Spleen (tissue), 11 donors: Measurements from ENCODE around the gene ZNF784. TPM values are rescaled to one million over a fixed set of nuclear protein-coding genes. Genes with fewer than 3 reads are reported as not detected.
A peak's percentile ranks its signal among the peaks of the same experiment; 100 is the strongest.

Experiments used
- DNase-seq: peaks from one replicate; pipeline ENCODE4 v3.0.0-alpha.2; 2020
- H3K27ac ChIP-seq, 8 donors: fragments of 200-600 bp; sonication (generic) in 7 of 8; 1 replicate in 4 of 8; 2 replicates in 4 of 8; pipeline versions ENCODE4 v1.5.0 to v1.8.0; 2016 to 2021; ENCODE audit warnings: inconsistent platforms in 4 of 8, mild to moderate bottlenecking in 4 of 8, moderate library complexity in 1 of 8
- H3K27me3 ChIP-seq, 7 donors: fragments of 200-600 bp; sonication (generic) in 6 of 7; replicated peaks in 1 of 7; 1 replicate in 4 of 7; 2 replicates in 3 of 7; pipeline versions ENCODE4 v1.5.0 to v1.8.0; 2016 to 2021; ENCODE audit warnings: inconsistent platforms in 3 of 7, mild to moderate bottlenecking in 1 of 7
- H3K36me3 ChIP-seq, 6 donors: fragments of 200-600 bp; sonication (generic) in 5 of 6; 1 replicate in 4 of 6; 2 replicates in 2 of 6; pipeline versions ENCODE4 v1.5.0 to v1.8.0; 2016 to 2021; ENCODE audit warnings: inconsistent platforms in 2 of 6
- H3K4me1 ChIP-seq, 6 donors: fragments of 200-600 bp; sonication (generic) in 5 of 6; 1 replicate in 3 of 6; 2 replicates in 3 of 6; pipeline versions ENCODE4 v1.5.0 to v1.8.0; 2016 to 2021; ENCODE audit warnings: inconsistent platforms in 3 of 6
- H3K4me3 ChIP-seq, 8 donors: fragments of 200-600 bp; sonication (generic) in 7 of 8; 1 replicate in 4 of 8; 2 replicates in 4 of 8; pipeline versions ENCODE4 v1.5.0 to v1.8.0; 2016 to 2021; ENCODE audit warnings: inconsistent platforms in 4 of 8, mild to moderate bottlenecking in 4 of 8, moderate library complexity in 2 of 8
- H3K9me3 ChIP-seq, 8 donors: fragments of 200-600 bp; sonication (generic) in 7 of 8; 1 replicate in 4 of 8; 2 replicates in 4 of 8; pipeline versions ENCODE4 v1.5.0 to v1.8.0; 2016 to 2021; ENCODE audit warnings: inconsistent platforms in 4 of 8
- POLR2A ChIP-seq, 3 donors: fragments of 450-650 bp; IDR thresholded peaks; one replicate each; pipeline ENCODE4 v1.5.1; 2017; ENCODE audit warnings: antibody characterized with exemption in 3 of 3, mild to moderate bottlenecking in 1 of 3
- POLR2AphosphoS5 ChIP-seq, 3 donors: sonication (generic); formaldehyde crosslinking; IDR thresholded peaks; one replicate each; pipeline ENCODE4 v1.5.1; 2017; ENCODE audit warnings: antibody characterized with exemption in 3 of 3
- WGBS, 5 donors: extraction: QIAGEN DNeasy Blood & Tissue Kit in 3 of 5; methylation state at CpG; one replicate each; pipeline versions ENCODE4 v1.1.5 to v1.1.7; 2013 to 2018; 5-methylcytosine and 5-hydroxymethylcytosine counted together
- intact Hi-C: fragments of 100-400 bp; cut with DNase I; formaldehyde crosslinking; loops from one replicate; pipeline ENCODE4 v1.15.0; 2023; ENCODE audit warnings: low total_unique reads
- polyA plus RNA-seq, 3 donors: library from polyadenylated mRNA; stranded (reverse); fragments of 200-250 nt; gene quantifications; one replicate each; pipeline ENCODE4 v1.2.1, GENCODE V29; 2013
- total RNA-seq, 7 donors: library from RNA; depleted of rRNA in 3 of 7; stranded (reverse); fragments of >200 nt in 3 of 7; fragmentation: NEBNext Ultra II Directional in 4 of 7; extraction: Animal tissue kit (Norgen Biotek cat#: 25700) in 4 of 7; gene quantifications; one replicate each; pipeline versions ENCODE4 v1.1.0 to v1.2.1, GENCODE V29; 2016 to 2021
- TF ChIP-seq, protein P1 (sequence below), 11 experiments: fragments of 200-600 bp in 7 of 11; fragments of 450-650 bp in 4 of 11; sonication (generic) in 4 of 11; IDR thresholded peaks in 8 of 11; conservative IDR thresholded peaks in 3 of 11; 1 replicate in 7 of 11; 2 replicates in 4 of 11; pipeline versions ENCODE4 v1.4.0 to v1.8.0; 2016 to 2021; ENCODE audit warnings: antibody characterized with exemption in 11 of 11, inconsistent platforms in 4 of 11, mild to moderate bottlenecking in 1 of 11
- donor health status: healthy with polysubstance abuse.
- donor health status: DM: no; HTN: no; CAD: no; lungs with moderate emphysema.
- donor health status: DM: no; HTN: no; CAD: no.
- donor health status: Bipolar disorder and iron deficiency.
- donor health status: healthy.
- donor health status: DM: no; HTN: no; CAD: no.
- donor health status: DM: yes; HTN: yes; CAD: no.

ZNF784 gene
- total and polyA plus RNA-seq, 10 donors: 3.3 to 10.0 (median 6.7) TPM

DNA sequence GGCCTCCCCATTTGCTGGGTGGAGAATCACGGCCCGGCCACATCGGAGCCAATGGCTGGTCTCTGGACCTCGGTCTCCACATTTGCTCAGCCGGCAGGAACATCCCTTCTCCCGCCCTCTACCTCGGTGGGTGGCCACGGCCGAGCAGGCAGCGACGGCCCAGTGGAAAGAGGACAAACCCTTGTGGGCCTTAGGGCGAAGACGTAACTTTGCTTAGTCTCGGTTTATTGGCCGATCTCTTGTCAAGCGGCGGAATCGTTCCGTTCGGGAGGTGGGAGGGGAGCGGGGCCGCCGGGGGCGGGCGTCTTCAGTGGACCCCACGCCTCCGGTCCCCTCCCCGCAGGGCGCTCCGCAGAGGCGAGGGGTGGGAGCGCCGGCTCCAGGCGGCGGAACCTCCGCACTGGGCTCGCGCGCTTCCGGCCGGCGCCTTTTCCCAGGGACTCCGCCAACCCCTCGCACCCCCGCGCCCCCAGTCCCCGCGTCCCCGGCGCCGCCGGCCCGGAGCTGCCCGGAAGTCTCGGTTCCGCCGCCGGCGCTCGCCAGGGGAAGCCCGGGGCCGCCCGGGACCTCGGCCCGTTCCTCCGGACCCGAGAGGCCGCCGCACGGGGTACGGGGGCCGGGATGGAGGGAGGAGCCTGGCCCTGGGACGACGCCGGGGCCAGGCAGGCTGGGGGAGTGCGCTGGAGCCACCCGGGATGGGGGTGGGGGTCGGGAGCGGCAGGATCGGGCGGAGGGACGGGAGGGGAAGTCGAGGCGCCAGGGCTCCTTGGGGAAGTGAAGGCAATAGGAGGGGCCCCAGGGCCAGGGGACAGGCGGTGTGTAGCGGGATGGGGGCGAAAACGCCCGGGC lies 16.4 kb upstream of the ZNF784 start, which contains the start of gene ZNF580:
Gene ZNF580, plus strand, starts transcription at position 426 of the 849 bp plus-strand sequence. CDS start 1,507 bp downstream, outside the sequence.
- Histone ChIP-seq H3K9me3 (no peaks in the 10 kb centered on the region), H3K36me3 (peaks cover 0 to 24% (median 16%) of the 10 kb centered on the region in 6 donors), H3K27me3 (peaks cover 0 to 13% (median 0%) of the 10 kb centered on the region in 7 donors), H3K4me3 (peak within 1 kb of the TSS; percentile 61 to 96 (median 78)), H3K4me1 (peaks cover 39 to 100% (median 88%) of the 10 kb centered on the region in 6 donors), H3K27ac (peak within 1 kb of the TSS; percentile 88 to 94 (median 92))
- intact Hi-C loops: no loop called here
- DNase-seq: peak; percentile 92
- TF ChIP-seq POLR2A (IDR thresholded peaks at IDR 0.05) (peak in 1 of 3 donors; percentile 3), POLR2AphosphoS5 (IDR thresholded peaks at IDR 0.05) (peak; percentile 34 to 70 (median 59))
- TF ChIP-seq, protein P1, sequence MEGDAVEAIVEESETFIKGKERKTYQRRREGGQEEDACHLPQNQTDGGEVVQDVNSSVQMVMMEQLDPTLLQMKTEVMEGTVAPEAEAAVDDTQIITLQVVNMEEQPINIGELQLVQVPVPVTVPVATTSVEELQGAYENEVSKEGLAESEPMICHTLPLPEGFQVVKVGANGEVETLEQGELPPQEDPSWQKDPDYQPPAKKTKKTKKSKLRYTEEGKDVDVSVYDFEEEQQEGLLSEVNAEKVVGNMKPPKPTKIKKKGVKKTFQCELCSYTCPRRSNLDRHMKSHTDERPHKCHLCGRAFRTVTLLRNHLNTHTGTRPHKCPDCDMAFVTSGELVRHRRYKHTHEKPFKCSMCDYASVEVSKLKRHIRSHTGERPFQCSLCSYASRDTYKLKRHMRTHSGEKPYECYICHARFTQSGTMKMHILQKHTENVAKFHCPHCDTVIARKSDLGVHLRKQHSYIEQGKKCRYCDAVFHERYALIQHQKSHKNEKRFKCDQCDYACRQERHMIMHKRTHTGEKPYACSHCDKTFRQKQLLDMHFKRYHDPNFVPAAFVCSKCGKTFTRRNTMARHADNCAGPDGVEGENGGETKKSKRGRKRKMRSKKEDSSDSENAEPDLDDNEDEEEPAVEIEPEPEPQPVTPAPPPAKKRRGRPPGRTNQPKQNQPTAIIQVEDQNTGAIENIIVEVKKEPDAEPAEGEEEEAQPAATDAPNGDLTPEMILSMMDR (IDR thresholded peaks at IDR 0.05 in 8 of 11, conservative IDR thresholded peaks at IDR 0.05 in 3 of 11): no peak
- 1 to 2% (median 1%) methylated on average over 42 to 89 of the region's 89 CpGs for WGBS, 5 donors

DNA sequence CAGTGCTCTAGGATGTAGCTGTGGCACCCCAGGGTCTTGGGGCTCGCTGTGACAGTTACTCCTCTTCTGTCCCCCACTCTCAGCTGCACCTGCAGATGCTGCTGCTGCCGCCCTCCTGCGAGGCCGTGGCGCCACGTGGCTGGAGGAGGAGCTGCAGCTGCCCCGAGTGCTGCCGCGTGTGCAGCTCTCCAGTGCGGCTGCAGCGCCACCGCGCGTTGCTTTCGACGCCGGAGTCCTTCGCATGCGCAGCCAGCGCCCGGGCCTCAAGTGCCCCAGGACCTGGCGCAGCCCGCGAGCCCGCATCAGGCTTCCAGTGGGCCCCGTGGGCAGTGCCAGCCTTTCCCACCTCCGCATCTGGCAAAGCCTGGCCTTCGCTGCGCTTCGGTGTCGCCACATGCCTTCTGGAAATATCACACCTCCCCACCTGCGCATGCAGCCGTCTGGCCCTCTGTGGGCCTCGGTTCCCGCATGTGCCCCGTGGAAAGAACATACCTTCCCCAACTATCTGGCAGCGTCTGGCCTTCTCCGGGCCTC lies 15.7 kb upstream of the ZNF784 start:
- intact Hi-C loops: no loop called here

DNA sequence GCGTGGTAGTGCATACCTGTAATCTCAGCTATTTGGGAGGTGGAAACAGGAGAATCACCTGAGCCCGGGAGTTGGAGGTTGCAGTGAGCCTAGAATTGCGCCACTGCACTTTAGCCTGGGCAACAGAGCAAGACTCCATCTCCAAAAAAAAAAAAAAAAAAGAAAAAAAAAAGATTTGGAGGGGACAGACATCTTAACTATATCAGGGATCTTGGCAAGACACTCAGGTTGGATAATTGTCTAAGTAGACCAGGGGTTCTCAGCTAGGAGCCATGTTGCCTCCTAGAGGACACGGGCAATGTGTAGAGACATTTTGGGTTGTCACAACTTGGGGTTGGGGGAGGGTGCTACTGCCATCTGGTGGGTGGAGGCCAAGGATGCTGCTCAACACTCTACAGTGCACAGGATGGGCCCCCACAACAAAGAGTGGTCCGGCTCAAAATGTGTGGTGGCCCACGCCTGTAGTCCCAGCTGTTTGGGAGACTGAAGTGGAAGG lies 14.5 kb upstream of the ZNF784 start:
- H3K9me3 ChIP-seq: no peaks in the 10 kb centered on the region
- peaks cover 36 to 94% (median 80%) of the 10 kb centered on the region in 6 donors for H3K4me1 ChIP-seq
- H3K36me3 ChIP-seq: peaks cover 0 to 9% (median 3%) of the 10 kb centered on the region in 6 donors
- intact Hi-C loops: no loop called here
- H3K27ac ChIP-seq: peak overlapping the region in 3 of 8 donors; percentile 20 to 94 (median 94)
- H3K27me3 ChIP-seq: peaks cover 0 to 13% (median 0%) of the 10 kb centered on the region in 7 donors
- H3K4me3 ChIP-seq: no peak overlapping the region
- DNase-seq: no peak
- no peak for TF ChIP-seq POLR2A (IDR thresholded peaks at IDR 0.05)
- peak in 2 of 3 donors; percentile 12 to 26 for TF ChIP-seq POLR2AphosphoS5 (IDR thresholded peaks at IDR 0.05)
- TF ChIP-seq, protein P1 (IDR thresholded peaks at IDR 0.05 in 8 of 11, conservative IDR thresholded peaks at IDR 0.05 in 3 of 11): peak in 8 of 11 experiments; percentile 32 to 54 (median 45)
- WGBS, 5 donors: 77 to 84% (median 84%) methylated on average over 6 of the region's 6 CpGs

More for the DNA sequence above, 15.7 kb upstream of the ZNF784 start:
- peak in 1 of 3 donors; percentile 18 for TF ChIP-seq POLR2A (IDR thresholded peaks at IDR 0.05)
- TF ChIP-seq, protein P1 (IDR thresholded peaks at IDR 0.05 in 8 of 11, conservative IDR thresholded peaks at IDR 0.05 in 3 of 11): peak; percentile 5 to 70 (median 58)
- TF ChIP-seq POLR2AphosphoS5 (IDR thresholded peaks at IDR 0.05): peak; percentile 57 to 83 (median 70)
- peaks cover 42 to 100% (median 86%) of the 10 kb centered on the region in 6 donors for H3K4me1 ChIP-seq
- 18 to 37% (median 25%) methylated on average over 16 to 38 of the region's 38 CpGs for WGBS, 5 donors
- H3K27me3 ChIP-seq: peaks cover 0 to 13% (median 0%) of the 10 kb centered on the region in 7 donors
- no peaks in the 10 kb centered on the region for H3K9me3 ChIP-seq
- H3K36me3 ChIP-seq: peaks cover 0 to 18% (median 10%) of the 10 kb centered on the region in 6 donors
- peak overlapping the region in 7 of 8 donors; percentile 70 to 96 (median 82) for H3K4me3 ChIP-seq
- peak overlapping the region; percentile 88 to 94 (median 92) for H3K27ac ChIP-seq
- peak; percentile 94 for DNase-seq
